ENCODE data around the gene MFSD12.

DNA sequence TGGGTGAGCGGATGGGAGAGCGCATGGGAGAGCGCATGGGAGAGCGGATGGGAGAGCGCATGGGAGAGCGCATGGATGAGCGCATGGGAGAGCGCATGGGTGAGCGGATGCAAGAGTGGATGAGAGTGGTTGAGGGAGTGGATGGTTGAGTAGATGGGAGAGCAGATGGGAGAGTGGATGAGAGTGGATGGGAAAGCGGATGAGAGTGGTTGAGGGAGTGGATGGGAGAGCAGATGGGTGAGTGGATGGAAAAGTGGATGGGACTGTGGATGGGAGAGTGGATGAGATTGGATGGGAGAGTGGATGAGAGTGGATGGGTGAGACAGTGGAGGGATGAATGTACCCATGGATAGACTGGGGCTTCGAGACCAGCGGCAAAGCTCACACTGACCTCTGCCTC is 27.0 kb downstream of the MFSD12 start:
- TF ChIP-seq, protein P1, sequence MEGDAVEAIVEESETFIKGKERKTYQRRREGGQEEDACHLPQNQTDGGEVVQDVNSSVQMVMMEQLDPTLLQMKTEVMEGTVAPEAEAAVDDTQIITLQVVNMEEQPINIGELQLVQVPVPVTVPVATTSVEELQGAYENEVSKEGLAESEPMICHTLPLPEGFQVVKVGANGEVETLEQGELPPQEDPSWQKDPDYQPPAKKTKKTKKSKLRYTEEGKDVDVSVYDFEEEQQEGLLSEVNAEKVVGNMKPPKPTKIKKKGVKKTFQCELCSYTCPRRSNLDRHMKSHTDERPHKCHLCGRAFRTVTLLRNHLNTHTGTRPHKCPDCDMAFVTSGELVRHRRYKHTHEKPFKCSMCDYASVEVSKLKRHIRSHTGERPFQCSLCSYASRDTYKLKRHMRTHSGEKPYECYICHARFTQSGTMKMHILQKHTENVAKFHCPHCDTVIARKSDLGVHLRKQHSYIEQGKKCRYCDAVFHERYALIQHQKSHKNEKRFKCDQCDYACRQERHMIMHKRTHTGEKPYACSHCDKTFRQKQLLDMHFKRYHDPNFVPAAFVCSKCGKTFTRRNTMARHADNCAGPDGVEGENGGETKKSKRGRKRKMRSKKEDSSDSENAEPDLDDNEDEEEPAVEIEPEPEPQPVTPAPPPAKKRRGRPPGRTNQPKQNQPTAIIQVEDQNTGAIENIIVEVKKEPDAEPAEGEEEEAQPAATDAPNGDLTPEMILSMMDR (IDR thresholded peaks at IDR 0.05; ENCODE audit: poor library complexity, severe bottlenecking), result no peak
- TF ChIP-seq POLR2AphosphoS5 (IDR thresholded peaks at IDR 0.05) (no peak), TAF1 (IDR thresholded peaks at IDR 0.05; ENCODE audit: low read depth) (no peak), EZH2 (IDR thresholded peaks at IDR 0.05; ENCODE audit: borderline replicate concordance, insufficient read depth, low read length, poor library complexity, severe bottlenecking) (no peak)
- TF ChIP-seq, protein P2, sequence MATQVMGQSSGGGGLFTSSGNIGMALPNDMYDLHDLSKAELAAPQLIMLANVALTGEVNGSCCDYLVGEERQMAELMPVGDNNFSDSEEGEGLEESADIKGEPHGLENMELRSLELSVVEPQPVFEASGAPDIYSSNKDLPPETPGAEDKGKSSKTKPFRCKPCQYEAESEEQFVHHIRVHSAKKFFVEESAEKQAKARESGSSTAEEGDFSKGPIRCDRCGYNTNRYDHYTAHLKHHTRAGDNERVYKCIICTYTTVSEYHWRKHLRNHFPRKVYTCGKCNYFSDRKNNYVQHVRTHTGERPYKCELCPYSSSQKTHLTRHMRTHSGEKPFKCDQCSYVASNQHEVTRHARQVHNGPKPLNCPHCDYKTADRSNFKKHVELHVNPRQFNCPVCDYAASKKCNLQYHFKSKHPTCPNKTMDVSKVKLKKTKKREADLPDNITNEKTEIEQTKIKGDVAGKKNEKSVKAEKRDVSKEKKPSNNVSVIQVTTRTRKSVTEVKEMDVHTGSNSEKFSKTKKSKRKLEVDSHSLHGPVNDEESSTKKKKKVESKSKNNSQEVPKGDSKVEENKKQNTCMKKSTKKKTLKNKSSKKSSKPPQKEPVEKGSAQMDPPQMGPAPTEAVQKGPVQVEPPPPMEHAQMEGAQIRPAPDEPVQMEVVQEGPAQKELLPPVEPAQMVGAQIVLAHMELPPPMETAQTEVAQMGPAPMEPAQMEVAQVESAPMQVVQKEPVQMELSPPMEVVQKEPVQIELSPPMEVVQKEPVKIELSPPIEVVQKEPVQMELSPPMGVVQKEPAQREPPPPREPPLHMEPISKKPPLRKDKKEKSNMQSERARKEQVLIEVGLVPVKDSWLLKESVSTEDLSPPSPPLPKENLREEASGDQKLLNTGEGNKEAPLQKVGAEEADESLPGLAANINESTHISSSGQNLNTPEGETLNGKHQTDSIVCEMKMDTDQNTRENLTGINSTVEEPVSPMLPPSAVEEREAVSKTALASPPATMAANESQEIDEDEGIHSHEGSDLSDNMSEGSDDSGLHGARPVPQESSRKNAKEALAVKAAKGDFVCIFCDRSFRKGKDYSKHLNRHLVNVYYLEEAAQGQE (IDR thresholded peaks at IDR 0.05; ENCODE audit: borderline replicate concordance), result no peak
